ENCODE data around the gene SINHCAF. TPM values are rescaled to one million over a fixed set of nuclear protein-coding genes. Genes with fewer than 3 reads are reported as not detected.

The SINHCAF gene
- polyA plus RNA-seq, 1 donor from 2014 or later: 80.5 TPM

- Histone ChIP-seq H3K27ac (ENCODE audit: low read length) (no peak overlapping the region), H3K9ac (ENCODE audit: low read length) (no peak overlapping the region), H2AFZ (ENCODE audit: low read depth, low read length) (no peak overlapping the region), H3K4me2 (ENCODE audit: low read length) (no peak overlapping the region), H3K9me3 (ENCODE audit: low read length) (no peaks in the 10 kb centered on the region), H3K4me3 (ENCODE audit: low read length) (no peak overlapping the region), H3K9me2 (ENCODE audit: insufficient read depth, low read length) (no peaks in the 10 kb centered on the region), H3K27me3 (ENCODE audit: insufficient read depth, low read depth, low read length) (no peaks in the 10 kb centered on the region), H4K20me1 (ENCODE audit: insufficient read depth) (no peaks in the 10 kb centered on the region), H3K36me3 (ENCODE audit: insufficient read depth, low read length) (no peaks in the 10 kb centered on the region), H3K79me2 (replicated peaks; ENCODE audit: insufficient read depth, low read length) (no peaks in the 10 kb centered on the region), H3F3A (ENCODE audit: insufficient read depth, low read length, poor library complexity, severe bottlenecking) (no peaks in the 10 kb centered on the region)
- TF ChIP-seq CTCF (IDR thresholded peaks at IDR 0.05; ENCODE audit: poor library complexity, severe bottlenecking): no peak
- no peak for TF ChIP-seq EP300 (conservative IDR thresholded peaks at IDR 0.05; ENCODE audit: poor library complexity, severe bottlenecking)
- no peak for TF ChIP-seq REST (IDR thresholded peaks at IDR 0.05; ENCODE audit: borderline replicate concordance)
- no peak for TF ChIP-seq SMC3 (conservative IDR thresholded peaks at IDR 0.05; ENCODE audit: poor library complexity)
These were observed 16.3 kb upstream of the SINHCAF start for GRCh38 chr12:31342286-31342685.

- Histone ChIP-seq H3K27ac (ENCODE audit: low read length) (no peak overlapping the region), H3K4me2 (ENCODE audit: low read length) (no peak overlapping the region), H3K27me3 (ENCODE audit: insufficient read depth, low read depth, low read length) (no peaks in the 10 kb centered on the region), H2AFZ (ENCODE audit: low read depth, low read length) (no peak overlapping the region), H3K9me3 (ENCODE audit: low read length) (no peaks in the 10 kb centered on the region), H3K9me2 (ENCODE audit: insufficient read depth, low read length) (no peaks in the 10 kb centered on the region), H3F3A (ENCODE audit: insufficient read depth, low read length, poor library complexity, severe bottlenecking) (no peaks in the 10 kb centered on the region), H3K9ac (ENCODE audit: low read length) (no peak overlapping the region), H3K79me2 (replicated peaks; ENCODE audit: insufficient read depth, low read length) (no peaks in the 10 kb centered on the region), H3K36me3 (ENCODE audit: insufficient read depth, low read length) (no peaks in the 10 kb centered on the region), H3K4me3 (ENCODE audit: low read length) (no peak overlapping the region), H4K20me1 (ENCODE audit: insufficient read depth) (no peaks in the 10 kb centered on the region)
- TF ChIP-seq EZH2 (IDR thresholded peaks at IDR 0.05; ENCODE audit: borderline replicate concordance, insufficient read depth, low read length, poor library complexity, severe bottlenecking): no peak
- TF ChIP-seq SMC3 (conservative IDR thresholded peaks at IDR 0.05; ENCODE audit: poor library complexity): no peak
- TF ChIP-seq MXI1 (conservative IDR thresholded peaks at IDR 0.05; ENCODE audit: poor library complexity, severe bottlenecking): no peak
- TF ChIP-seq REST (IDR thresholded peaks at IDR 0.05; ENCODE audit: borderline replicate concordance): no peak
- no peak for TF ChIP-seq POLR2AphosphoS5 (IDR thresholded peaks at IDR 0.05)
- no peak for TF ChIP-seq RAD21 (conservative IDR thresholded peaks at IDR 0.05)
- no peak for TF ChIP-seq TAF1 (IDR thresholded peaks at IDR 0.05; ENCODE audit: low read depth)
- TF ChIP-seq CTCF (IDR thresholded peaks at IDR 0.05; ENCODE audit: poor library complexity, severe bottlenecking): no peak
- TF ChIP-seq EP300 (conservative IDR thresholded peaks at IDR 0.05; ENCODE audit: poor library complexity, severe bottlenecking): no peak
These were observed 14.1 kb upstream of the SINHCAF start for GRCh38 chr12:31339831-31340622.

Measured in neural cell (in vitro differentiated cells).